ENCODE data around the gene SLC25A3. TPM values are rescaled to one million over a fixed set of nuclear protein-coding genes. Genes with fewer than 3 reads are reported as not detected.
"Not testable (repeated sequence)": the region's sequence is repeated elsewhere in the genome, so short reads cannot be mapped to it uniquely, and the experiment has no call there.

The SLC25A3 gene
- total RNA-seq, 1 donor from 2014 or later, result 666 TPM

DNA sequence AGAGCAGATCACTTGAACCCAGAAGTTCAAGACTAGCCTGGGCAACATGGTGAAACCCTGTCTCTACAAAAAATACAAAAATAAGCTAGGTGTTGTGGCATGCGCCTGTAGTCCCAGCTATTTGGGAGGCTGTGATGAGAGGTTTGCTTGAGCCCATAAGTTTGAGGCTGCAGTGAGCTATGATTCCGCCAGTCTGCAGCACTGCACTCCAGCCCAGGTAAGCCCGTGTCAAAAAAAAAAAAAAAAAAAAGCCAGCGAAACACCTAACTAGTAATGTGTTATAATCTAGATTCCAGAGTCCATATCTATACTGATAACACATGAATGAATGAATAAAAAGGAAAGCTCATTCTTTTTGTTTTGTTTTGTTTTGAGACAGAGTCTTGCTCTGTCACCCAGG is 18.5 kb upstream of the SLC25A3 start:
- Histone ChIP-seq H3K27me3 (ENCODE audit: control insufficient read depth in 3 of 3, insufficient read depth in 3 of 3, low read length in 3 of 3) (no peaks in the 10 kb centered on the region), H3K36me3 (ENCODE audit: control insufficient read depth in 3 of 3, insufficient read depth in 3 of 3, low read length in 3 of 3) (no peaks in the 10 kb centered on the region), H3K27ac (ENCODE audit: low read depth, low read length) (no peak overlapping the region), H3K4me3 (ENCODE audit: low read length in 3 of 3) (no peak overlapping the region), H3K4me1 (ENCODE audit: control insufficient read depth in 3 of 3, insufficient read depth in 3 of 3, low read length in 3 of 3) (no peaks in the 10 kb centered on the region), H3K9me3 (ENCODE audit: control insufficient read depth in 3 of 3, low read length in 3 of 3) (no peaks in the 10 kb centered on the region), H3K9ac (ENCODE audit: low read depth in 1 of 3, low read length in 3 of 3) (no peak overlapping the region)

- H3K4me1 ChIP-seq (ENCODE audit: control insufficient read depth in 3 of 3, insufficient read depth in 3 of 3, low read length in 3 of 3); H3K9ac ChIP-seq (ENCODE audit: low read depth in 1 of 3, low read length in 3 of 3); H3K36me3 ChIP-seq (ENCODE audit: control insufficient read depth in 3 of 3, insufficient read depth in 3 of 3, low read length in 3 of 3); H3K9me3 ChIP-seq (ENCODE audit: control insufficient read depth in 3 of 3, low read length in 3 of 3); H3K4me3 ChIP-seq (ENCODE audit: low read length in 3 of 3); H3K27me3 ChIP-seq (ENCODE audit: control insufficient read depth in 3 of 3, insufficient read depth in 3 of 3, low read length in 3 of 3); H3K27ac ChIP-seq (ENCODE audit: low read depth, low read length): not testable (repeated sequence)
These were observed 16.7 kb upstream of the SLC25A3 start for GRCh38 chr12:98576795-98577194.

DNA sequence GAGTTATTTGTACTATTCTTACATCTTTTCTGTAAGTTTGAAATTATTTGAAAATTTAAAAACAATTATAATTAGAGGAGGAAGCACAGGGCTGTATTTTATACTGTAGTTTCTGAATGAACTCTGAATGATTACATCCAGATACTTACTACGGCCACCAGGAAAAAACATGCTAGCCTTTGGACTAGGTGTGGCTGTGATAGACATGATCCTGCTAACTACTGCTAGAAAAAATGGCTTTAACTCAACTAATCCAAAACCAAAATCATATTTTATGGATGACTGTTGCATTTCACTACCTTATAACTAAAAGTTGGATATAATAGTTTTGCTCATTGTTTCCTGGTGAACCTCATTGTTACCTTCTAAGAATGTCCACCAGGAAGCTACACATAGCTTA is 15.1 kb upstream of the SLC25A3 start:
- Histone ChIP-seq H3K9ac (ENCODE audit: low read depth in 1 of 3, low read length in 3 of 3) (no peak overlapping the region), H3K27ac (ENCODE audit: low read depth, low read length) (no peak overlapping the region)

DNA sequence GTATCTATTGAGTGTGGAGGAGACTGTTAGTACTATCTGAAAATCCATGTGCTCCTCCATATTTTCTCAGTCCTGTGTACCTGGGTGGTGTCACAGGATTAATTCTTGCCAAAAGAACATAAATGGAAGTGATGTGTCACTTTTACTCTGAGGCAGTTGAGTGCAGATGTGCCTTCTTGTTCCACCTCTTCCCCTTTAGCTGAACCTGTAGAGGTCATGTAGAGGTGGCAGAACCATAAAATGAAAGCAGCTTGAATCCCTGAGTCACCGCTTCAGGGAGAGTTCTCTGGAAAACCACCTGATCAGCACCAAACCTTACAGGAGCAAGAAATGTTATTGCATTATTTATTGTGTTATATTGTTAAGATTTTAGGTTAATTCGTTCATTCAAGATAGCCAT is 14.7 kb upstream of the SLC25A3 start:
- Histone ChIP-seq H3K27me3 (ENCODE audit: control insufficient read depth in 3 of 3, insufficient read depth in 3 of 3, low read length in 3 of 3) (no peaks in the 10 kb centered on the region), H3K4me3 (ENCODE audit: low read length in 3 of 3) (no peak overlapping the region), H3K27ac (ENCODE audit: low read depth, low read length) (no peak overlapping the region), H3K9me3 (ENCODE audit: control insufficient read depth in 3 of 3, low read length in 3 of 3) (no peaks in the 10 kb centered on the region), H3K4me1 (ENCODE audit: control insufficient read depth in 3 of 3, insufficient read depth in 3 of 3, low read length in 3 of 3) (no peaks in the 10 kb centered on the region), H3K9ac (ENCODE audit: low read depth in 1 of 3, low read length in 3 of 3) (no peak overlapping the region), H3K36me3 (ENCODE audit: control insufficient read depth in 3 of 3, insufficient read depth in 3 of 3, low read length in 3 of 3) (no peaks in the 10 kb centered on the region)

More for the DNA sequence above, 15.1 kb upstream of the SLC25A3 start:
- H3K36me3 ChIP-seq (ENCODE audit: control insufficient read depth in 3 of 3, insufficient read depth in 3 of 3, low read length in 3 of 3), result no peaks in the 10 kb centered on the region
- no peaks in the 10 kb centered on the region for H3K27me3 ChIP-seq (ENCODE audit: control insufficient read depth in 3 of 3, insufficient read depth in 3 of 3, low read length in 3 of 3)
- H3K9me3 ChIP-seq (ENCODE audit: control insufficient read depth in 3 of 3, low read length in 3 of 3), result no peaks in the 10 kb centered on the region
- no peak overlapping the region for H3K4me3 ChIP-seq (ENCODE audit: low read length in 3 of 3)
- H3K4me1 ChIP-seq (ENCODE audit: control insufficient read depth in 3 of 3, insufficient read depth in 3 of 3, low read length in 3 of 3), result no peaks in the 10 kb centered on the region

DNA sequence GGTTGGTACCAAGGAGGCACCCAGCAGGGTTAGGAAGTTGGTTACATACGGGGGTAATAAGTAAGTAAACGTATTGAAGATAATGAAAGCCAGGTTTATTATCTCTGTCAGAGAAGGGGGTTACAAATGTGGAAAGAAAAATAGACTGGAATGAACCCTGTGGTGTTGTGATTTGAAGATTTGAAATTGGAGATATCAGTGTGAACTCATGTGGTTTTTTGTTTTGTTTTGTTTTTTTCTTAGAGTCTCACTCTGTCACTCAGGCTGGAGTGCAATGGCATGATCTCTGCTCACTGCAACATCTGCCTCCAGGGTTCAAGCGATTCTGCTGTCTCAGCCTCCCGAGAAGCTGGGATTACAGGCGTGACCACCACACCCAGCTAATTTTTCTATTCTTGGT is 14.1 kb upstream of the SLC25A3 start:
- Histone ChIP-seq H3K9me3 (ENCODE audit: control insufficient read depth in 3 of 3, low read length in 3 of 3) (no peaks in the 10 kb centered on the region), H3K27me3 (ENCODE audit: control insufficient read depth in 3 of 3, insufficient read depth in 3 of 3, low read length in 3 of 3) (no peaks in the 10 kb centered on the region), H3K4me3 (ENCODE audit: low read length in 3 of 3) (no peak overlapping the region), H3K4me1 (ENCODE audit: control insufficient read depth in 3 of 3, insufficient read depth in 3 of 3, low read length in 3 of 3) (no peaks in the 10 kb centered on the region), H3K9ac (ENCODE audit: low read depth in 1 of 3, low read length in 3 of 3) (no peak overlapping the region), H3K36me3 (ENCODE audit: control insufficient read depth in 3 of 3, insufficient read depth in 3 of 3, low read length in 3 of 3) (no peaks in the 10 kb centered on the region), H3K27ac (ENCODE audit: low read depth, low read length) (no peak overlapping the region)

DNA sequence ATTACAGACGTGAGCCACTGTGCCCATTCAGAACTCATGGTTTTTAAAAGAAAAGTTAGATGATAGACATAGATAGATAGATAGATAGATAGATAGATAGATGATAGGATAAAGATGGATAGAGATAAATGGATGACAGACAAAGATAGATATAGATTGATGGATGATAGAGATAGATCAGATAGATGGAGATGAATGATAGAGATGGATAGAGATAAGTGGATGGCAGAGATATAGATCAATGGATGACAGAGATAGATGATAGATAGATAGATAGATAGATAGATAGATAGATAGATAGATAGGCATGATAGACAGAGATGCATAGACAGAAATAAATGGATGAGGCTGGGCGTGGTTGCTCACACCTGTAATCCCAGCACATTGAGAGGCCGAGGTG is 13.7 kb upstream of the SLC25A3 start:
- H3K27me3 ChIP-seq (ENCODE audit: control insufficient read depth in 3 of 3, insufficient read depth in 3 of 3, low read length in 3 of 3), result no peaks in the 10 kb centered on the region
- no peaks in the 10 kb centered on the region for H3K4me1 ChIP-seq (ENCODE audit: control insufficient read depth in 3 of 3, insufficient read depth in 3 of 3, low read length in 3 of 3)
- no peaks in the 10 kb centered on the region for H3K9me3 ChIP-seq (ENCODE audit: control insufficient read depth in 3 of 3, low read length in 3 of 3)
- H3K36me3 ChIP-seq (ENCODE audit: control insufficient read depth in 3 of 3, insufficient read depth in 3 of 3, low read length in 3 of 3), result no peaks in the 10 kb centered on the region
- H3K27ac ChIP-seq (ENCODE audit: low read depth, low read length), result no peak overlapping the region
- no peak overlapping the region for H3K4me3 ChIP-seq (ENCODE audit: low read length in 3 of 3)
- H3K9ac ChIP-seq (ENCODE audit: low read depth in 1 of 3, low read length in 3 of 3), result no peak overlapping the region

DNA sequence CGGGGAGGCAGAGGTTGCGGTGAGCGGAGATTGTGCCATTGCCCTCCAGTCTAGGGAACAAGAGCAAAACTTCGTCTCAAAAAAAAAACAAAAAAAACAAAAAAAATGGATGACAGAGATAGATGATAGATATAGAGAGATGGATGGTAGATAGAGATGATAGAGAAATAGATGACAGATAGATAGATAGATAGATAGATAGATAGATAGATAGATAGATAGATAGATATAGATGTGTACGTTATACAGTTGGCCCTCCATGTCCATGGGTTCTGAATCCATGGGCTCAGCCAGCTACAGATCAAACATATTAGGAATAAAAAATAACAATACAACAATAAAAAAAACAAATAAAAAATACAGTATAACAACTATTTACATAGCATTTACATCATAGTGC is 12.8 kb upstream of the SLC25A3 start:
- H3K4me3 ChIP-seq (ENCODE audit: low read length in 3 of 3), result no peak overlapping the region
- no peak overlapping the region for H3K9ac ChIP-seq (ENCODE audit: low read depth in 1 of 3, low read length in 3 of 3)
- H3K27ac ChIP-seq (ENCODE audit: low read depth, low read length), result no peak overlapping the region
- H3K9me3 ChIP-seq (ENCODE audit: control insufficient read depth in 3 of 3, low read length in 3 of 3), result no peaks in the 10 kb centered on the region
- H3K4me1 ChIP-seq (ENCODE audit: control insufficient read depth in 3 of 3, insufficient read depth in 3 of 3, low read length in 3 of 3), result no peaks in the 10 kb centered on the region
- H3K27me3 ChIP-seq (ENCODE audit: control insufficient read depth in 3 of 3, insufficient read depth in 3 of 3, low read length in 3 of 3), result no peaks in the 10 kb centered on the region
- no peaks in the 10 kb centered on the region for H3K36me3 ChIP-seq (ENCODE audit: control insufficient read depth in 3 of 3, insufficient read depth in 3 of 3, low read length in 3 of 3)

GRCh38 chr12:98581101-98581500 is 12.4 kb upstream of the SLC25A3 start:
- no peaks in the 10 kb centered on the region for H3K9me3 ChIP-seq (ENCODE audit: control insufficient read depth in 3 of 3, low read length in 3 of 3)
- H3K27ac ChIP-seq (ENCODE audit: low read depth, low read length), result no peak overlapping the region
- H3K36me3 ChIP-seq (ENCODE audit: control insufficient read depth in 3 of 3, insufficient read depth in 3 of 3, low read length in 3 of 3), result no peaks in the 10 kb centered on the region
- H3K9ac ChIP-seq (ENCODE audit: low read depth in 1 of 3, low read length in 3 of 3), result no peak overlapping the region
- H3K4me1 ChIP-seq (ENCODE audit: control insufficient read depth in 3 of 3, insufficient read depth in 3 of 3, low read length in 3 of 3), result no peaks in the 10 kb centered on the region
- no peaks in the 10 kb centered on the region for H3K27me3 ChIP-seq (ENCODE audit: control insufficient read depth in 3 of 3, insufficient read depth in 3 of 3, low read length in 3 of 3)
- no peak overlapping the region for H3K4me3 ChIP-seq (ENCODE audit: low read length in 3 of 3)

DNA sequence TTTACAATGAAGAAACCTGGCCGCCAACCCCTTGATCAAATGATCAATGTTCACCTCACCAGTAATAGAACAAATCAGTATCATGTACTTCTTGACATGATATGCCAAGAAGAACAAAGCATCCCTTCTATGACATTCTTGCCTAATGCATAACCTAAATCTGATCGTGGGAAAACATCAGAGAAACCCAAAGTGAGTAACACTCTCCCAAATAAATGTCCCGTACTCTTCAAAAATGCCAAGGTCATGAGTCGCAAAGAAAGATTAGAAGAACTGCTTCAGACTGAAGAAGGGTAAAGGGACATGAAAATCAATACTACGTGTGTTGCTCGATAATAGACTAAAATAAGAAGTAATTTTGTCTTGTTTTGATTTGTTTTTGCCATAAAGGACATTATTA is 11.4 kb upstream of the SLC25A3 start:
- no peaks in the 10 kb centered on the region for H3K36me3 ChIP-seq (ENCODE audit: control insufficient read depth in 3 of 3, insufficient read depth in 3 of 3, low read length in 3 of 3)
- no peak overlapping the region for H3K4me3 ChIP-seq (ENCODE audit: low read length in 3 of 3)
- H3K27ac ChIP-seq (ENCODE audit: low read depth, low read length), result no peak overlapping the region
- H3K9me3 ChIP-seq (ENCODE audit: control insufficient read depth in 3 of 3, low read length in 3 of 3), result no peaks in the 10 kb centered on the region
- no peaks in the 10 kb centered on the region for H3K27me3 ChIP-seq (ENCODE audit: control insufficient read depth in 3 of 3, insufficient read depth in 3 of 3, low read length in 3 of 3)
- H3K9ac ChIP-seq (ENCODE audit: low read depth in 1 of 3, low read length in 3 of 3), result no peak overlapping the region
- H3K4me1 ChIP-seq (ENCODE audit: control insufficient read depth in 3 of 3, insufficient read depth in 3 of 3, low read length in 3 of 3), result no peaks in the 10 kb centered on the region

DNA sequence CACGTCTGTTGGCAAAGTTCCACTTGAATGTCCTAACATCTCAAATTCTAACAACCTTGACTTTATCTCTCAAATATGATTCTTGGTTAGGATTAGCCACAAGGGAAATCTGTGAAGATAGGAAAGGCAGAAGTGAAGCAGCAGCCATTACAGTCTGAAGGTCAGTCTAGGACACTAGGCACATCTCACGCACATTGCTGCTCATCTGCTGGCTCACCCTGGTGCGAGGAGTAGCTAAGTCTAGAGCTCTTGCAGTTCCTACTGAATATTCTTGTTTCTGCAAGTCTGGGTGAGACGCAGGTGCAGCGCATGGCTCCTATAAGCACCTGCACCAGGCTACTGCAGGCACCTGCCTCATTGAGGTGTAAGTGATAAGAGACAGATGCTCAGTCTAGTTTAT is 6.4 kb upstream of the SLC25A3 start:
- Histone ChIP-seq H3K36me3 (ENCODE audit: control insufficient read depth in 3 of 3, insufficient read depth in 3 of 3, low read length in 3 of 3) (no peaks in the 10 kb centered on the region), H3K4me3 (ENCODE audit: low read length in 3 of 3) (no peak overlapping the region), H3K9ac (ENCODE audit: low read depth in 1 of 3, low read length in 3 of 3) (no peak overlapping the region), H3K27me3 (ENCODE audit: control insufficient read depth in 3 of 3, insufficient read depth in 3 of 3, low read length in 3 of 3) (no peaks in the 10 kb centered on the region), H3K4me1 (ENCODE audit: control insufficient read depth in 3 of 3, insufficient read depth in 3 of 3, low read length in 3 of 3) (no peaks in the 10 kb centered on the region), H3K9me3 (ENCODE audit: control insufficient read depth in 3 of 3, low read length in 3 of 3) (no peaks in the 10 kb centered on the region), H3K27ac (ENCODE audit: low read depth, low read length) (no peak overlapping the region)

GRCh38 chr12:98591209-98591608 is 2.3 kb upstream of the SLC25A3 start:
- peaks cover 4 to 11% (median 8%) of the 10 kb centered on the region in 3 donors for H3K4me1 ChIP-seq (ENCODE audit: control insufficient read depth in 3 of 3, insufficient read depth in 3 of 3, low read length in 3 of 3)
- peaks cover 8 to 9% (median 9%) of the 10 kb centered on the region in 3 donors for H3K36me3 ChIP-seq (ENCODE audit: control insufficient read depth in 3 of 3, insufficient read depth in 3 of 3, low read length in 3 of 3)
- no peak overlapping the region for H3K9ac ChIP-seq (ENCODE audit: low read depth in 1 of 3, low read length in 3 of 3)
- no peak overlapping the region for H3K4me3 ChIP-seq (ENCODE audit: low read length in 3 of 3)
- H3K9me3 ChIP-seq (ENCODE audit: control insufficient read depth in 3 of 3, low read length in 3 of 3), result no peaks in the 10 kb centered on the region
- no peak overlapping the region for H3K27ac ChIP-seq (ENCODE audit: low read depth, low read length)
- H3K27me3 ChIP-seq (ENCODE audit: control insufficient read depth in 3 of 3, insufficient read depth in 3 of 3, low read length in 3 of 3), result no peaks in the 10 kb centered on the region

Measured in skeletal muscle tissue (tissue), 4 donors.